RKO (cell line): ENCODE data around the gene ARHGAP9.
A peak's percentile ranks its signal among the peaks of the same experiment; 100 is the strongest.
"Not testable (repeated sequence)": the region's sequence is repeated elsewhere in the genome, so short reads cannot be mapped to it uniquely, and the experiment has no call there.

ENCODE experiments used
- DNase-seq: peaks from one replicate; pipeline ENCODE4 v3.0.0-alpha.2; 2016; ENCODE audit warnings: low spot score

Gene ARHGAP9

GRCh38 chr12:57456737-57457490 lies 22.8 kb downstream of the ARHGAP9 start:
- no peak for DNase-seq

GRCh38 chr12:57456145-57456700 lies 23.4 kb downstream of the ARHGAP9 start:
- peak; percentile 47 for DNase-seq

GRCh38 chr12:57455374-57456144 lies 24.1 kb downstream of the ARHGAP9 start:
- no peak for DNase-seq

GRCh38 chr12:57454566-57455373 lies 24.9 kb downstream of the ARHGAP9 start, which contains the start of gene INHBE:
TSS of gene INHBE (plus strand) at chr12:57455307. CDS start at chr12:57455537, 230 bp downstream.
- peak; percentile 68 for DNase-seq

GRCh38 chr12:57454213-57454565 lies 25.5 kb downstream of the ARHGAP9 start:
- no peak for DNase-seq

- DNase-seq = peak; percentile 82
Observed at GRCh38 chr12:57452937-57453509, 26.6 kb downstream of the ARHGAP9 start.

- DNase-seq = peak; percentile 48
Observed at GRCh38 chr12:57452181-57452936, 27.3 kb downstream of the ARHGAP9 start.

- no peak for DNase-seq
Observed at GRCh38 chr12:57451233-57451778, 28.4 kb downstream of the ARHGAP9 start.

GRCh38 chr12:57450057-57450456 lies 29.6 kb downstream of the ARHGAP9 start:
- no peak for DNase-seq

GRCh38 chr12:57449375-57449774 lies 30.3 kb downstream of the ARHGAP9 start:
- no peak for DNase-seq

- DNase-seq = no peak
Observed at GRCh38 chr12:57448669-57449068, 31.0 kb downstream of the ARHGAP9 start.

GRCh38 chr12:57446292-57446960 lies 33.2 kb downstream of the ARHGAP9 start:
- no peak for DNase-seq

GRCh38 chr12:57444744-57445143 lies 34.9 kb downstream of the ARHGAP9 start:
- DNase-seq = no peak

GRCh38 chr12:57444337-57444736 lies 35.3 kb downstream of the ARHGAP9 start:
- DNase-seq = not testable (repeated sequence)

- DNase-seq = no peak
Observed at GRCh38 chr12:57441846-57442427, 37.7 kb downstream of the ARHGAP9 start.

GRCh38 chr12:57441393-57441792 lies 38.3 kb downstream of the ARHGAP9 start:
- DNase-seq = not testable (repeated sequence)

- no peak for DNase-seq
Observed at GRCh38 chr12:57439762-57440266, 39.9 kb downstream of the ARHGAP9 start.

GRCh38 chr12:57438400-57438799 lies 41.3 kb downstream of the ARHGAP9 start:
- DNase-seq = no peak

- DNase-seq = no peak
Observed at GRCh38 chr12:57435293-57435692, 44.4 kb downstream of the ARHGAP9 start.
